ENCODE measurements around the gene ENTHD1.

DNA sequence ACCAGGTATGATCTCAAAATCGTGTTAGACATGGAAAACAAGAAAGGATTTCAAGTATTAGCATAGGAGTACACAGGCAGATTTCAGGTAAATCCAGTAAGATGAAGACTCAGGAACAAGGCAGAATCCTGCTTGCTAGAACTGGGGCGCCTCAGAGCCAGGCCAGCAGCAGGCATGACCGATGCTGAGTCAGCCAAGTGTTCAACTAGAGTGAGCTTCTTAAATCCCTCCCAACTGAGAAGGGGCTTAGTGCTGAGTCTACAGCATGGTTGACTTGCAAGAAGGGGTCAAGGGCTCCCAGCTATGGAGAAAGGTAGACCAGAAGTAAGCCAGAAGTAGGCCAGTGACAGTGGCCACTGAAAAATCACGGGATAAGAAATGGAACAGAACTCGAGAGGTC is 19.8 kb upstream of the ENTHD1 start:
- TF ChIP-seq, protein P1, sequence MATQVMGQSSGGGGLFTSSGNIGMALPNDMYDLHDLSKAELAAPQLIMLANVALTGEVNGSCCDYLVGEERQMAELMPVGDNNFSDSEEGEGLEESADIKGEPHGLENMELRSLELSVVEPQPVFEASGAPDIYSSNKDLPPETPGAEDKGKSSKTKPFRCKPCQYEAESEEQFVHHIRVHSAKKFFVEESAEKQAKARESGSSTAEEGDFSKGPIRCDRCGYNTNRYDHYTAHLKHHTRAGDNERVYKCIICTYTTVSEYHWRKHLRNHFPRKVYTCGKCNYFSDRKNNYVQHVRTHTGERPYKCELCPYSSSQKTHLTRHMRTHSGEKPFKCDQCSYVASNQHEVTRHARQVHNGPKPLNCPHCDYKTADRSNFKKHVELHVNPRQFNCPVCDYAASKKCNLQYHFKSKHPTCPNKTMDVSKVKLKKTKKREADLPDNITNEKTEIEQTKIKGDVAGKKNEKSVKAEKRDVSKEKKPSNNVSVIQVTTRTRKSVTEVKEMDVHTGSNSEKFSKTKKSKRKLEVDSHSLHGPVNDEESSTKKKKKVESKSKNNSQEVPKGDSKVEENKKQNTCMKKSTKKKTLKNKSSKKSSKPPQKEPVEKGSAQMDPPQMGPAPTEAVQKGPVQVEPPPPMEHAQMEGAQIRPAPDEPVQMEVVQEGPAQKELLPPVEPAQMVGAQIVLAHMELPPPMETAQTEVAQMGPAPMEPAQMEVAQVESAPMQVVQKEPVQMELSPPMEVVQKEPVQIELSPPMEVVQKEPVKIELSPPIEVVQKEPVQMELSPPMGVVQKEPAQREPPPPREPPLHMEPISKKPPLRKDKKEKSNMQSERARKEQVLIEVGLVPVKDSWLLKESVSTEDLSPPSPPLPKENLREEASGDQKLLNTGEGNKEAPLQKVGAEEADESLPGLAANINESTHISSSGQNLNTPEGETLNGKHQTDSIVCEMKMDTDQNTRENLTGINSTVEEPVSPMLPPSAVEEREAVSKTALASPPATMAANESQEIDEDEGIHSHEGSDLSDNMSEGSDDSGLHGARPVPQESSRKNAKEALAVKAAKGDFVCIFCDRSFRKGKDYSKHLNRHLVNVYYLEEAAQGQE (IDR thresholded peaks at IDR 0.05; ENCODE audit: low read depth), result no peak
- TF ChIP-seq EP300 (IDR thresholded peaks at IDR 0.05; ENCODE audit: borderline replicate concordance) (no peak), YY1 (IDR thresholded peaks at IDR 0.05; ENCODE audit: low read depth) (no peak), TEAD4 (IDR thresholded peaks at IDR 0.05) (no peak), ZBTB7A (IDR thresholded peaks at IDR 0.05; ENCODE audit: low read depth) (no peak), CEBPB (IDR thresholded peaks at IDR 0.05) (no peak), CREB1 (IDR thresholded peaks at IDR 0.05; ENCODE audit: low read depth) (no peak)
- TF ChIP-seq, protein P2, sequence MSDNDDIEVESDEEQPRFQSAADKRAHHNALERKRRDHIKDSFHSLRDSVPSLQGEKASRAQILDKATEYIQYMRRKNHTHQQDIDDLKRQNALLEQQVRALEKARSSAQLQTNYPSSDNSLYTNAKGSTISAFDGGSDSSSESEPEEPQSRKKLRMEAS (IDR thresholded peaks at IDR 0.05), result no peak
